Panc1 (cell line): ENCODE data around the gene BCLAF1. TPM values are rescaled to one million over a fixed set of nuclear protein-coding genes. Genes with fewer than 3 reads are reported as not detected.

Experiments
- ATAC-seq: fragments of 200-7000 bp; cut with Tn5 transposase; 2 replicates; pipeline ENCODE4 v1.9.1; 2020; ENCODE audit warnings: mild to moderate bottlenecking, moderate library complexity
- BruUV-seq: library from RNA; stranded (reverse); fragments of 400-500 nt; replicated peaks from 2 replicates; lab custom pipeline; 2021; lab: Mats Ljungman, UMichigan
- CTCF ChIA-PET: fragments of 300-600 bp; sonication (Branson Sonifier 250); formaldehyde crosslinking; loops from one replicate; lab custom pipeline; 2022; ENCODE audit warnings: antibody characterized with exemption; lab: Charles Lee
- POLR2A ChIA-PET: fragments of 300-600 bp; sonication (Branson Sonifier 250); formaldehyde crosslinking; loops from one replicate; lab custom pipeline; 2022; ENCODE audit warnings: antibody characterized with exemption; lab: Charles Lee
- DNase-seq: peaks from one replicate; pipeline ENCODE4 v3.0.0-alpha.2; 2010; ENCODE audit warnings: low read depth, low spot score
- H3K27ac ChIP-seq: 2 replicates; pipeline ENCODE4 v1.5.1; 2011; ENCODE audit warnings: mild to moderate bottlenecking, low read length, inconsistent platforms
- H3K27me3 ChIP-seq: fragments of 200-500 bp; sonication (Bioruptor generic); 2 replicates; pipeline ENCODE4 v1.6.0; 2014; ENCODE audit warnings: low read length, inconsistent platforms; ENCODE audit not compliant: control insufficient read depth, insufficient read depth
- H3K36me3 ChIP-seq: fragments of 200-500 bp; sonication (Bioruptor generic); 2 replicates; pipeline ENCODE4 v1.5.1; 2014; ENCODE audit warnings: inconsistent platforms, mild to moderate bottlenecking, low read length, moderate library complexity; ENCODE audit not compliant: control insufficient read depth, insufficient read depth
- H3K4me1 ChIP-seq: 2 replicates; pipeline ENCODE4 v1.5.1; 2011; ENCODE audit warnings: inconsistent platforms, mild to moderate bottlenecking, low read length, moderate library complexity; ENCODE audit not compliant: control insufficient read depth, insufficient read depth
- H3K4me3 ChIP-seq, 2 experiments: 2 replicates each; pipeline ENCODE4 v1.5.1; 2011 to 2012; ENCODE audit warnings: low read depth in 2 of 2, low read length in 2 of 2, mild to moderate bottlenecking in 2 of 2, inconsistent platforms in 1 of 2, moderate library complexity in 1 of 2
- H3K9me3 ChIP-seq: fragments of 200-500 bp; sonication (Bioruptor generic); 2 replicates; pipeline ENCODE4 v1.5.1; 2014; ENCODE audit warnings: low read depth, mild to moderate bottlenecking, inconsistent platforms, low read length, moderate library complexity; ENCODE audit not compliant: control insufficient read depth, insufficient read depth
- CTCF ChIP-seq: fragments of 450-650 bp; IDR thresholded peaks from 2 replicates; pipeline ENCODE4 v1.5.1; 2017; ENCODE audit warnings: mild to moderate bottlenecking
- POLR2AphosphoS5 ChIP-seq: IDR thresholded peaks from 2 replicates; pipeline ENCODE4 v1.6.1; 2012; ENCODE audit warnings: mild to moderate bottlenecking, low read depth, low read length, moderate library complexity
- REST ChIP-seq, 2 experiments: IDR thresholded peaks; 2 replicates each; pipeline ENCODE4 v1.6.1; 2011 to 2012; ENCODE audit warnings: low read depth in 2 of 2, control low read depth in 1 of 2, low read length in 1 of 2, mild to moderate bottlenecking in 1 of 2, moderate library complexity in 1 of 2; ENCODE audit not compliant: insufficient read depth in 1 of 2
- SIN3A ChIP-seq: IDR thresholded peaks from 2 replicates; pipeline ENCODE4 v1.6.1; 2012; ENCODE audit warnings: low read depth, mild to moderate bottlenecking, low read length, moderate library complexity, borderline replicate concordance; ENCODE audit not compliant: insufficient read depth
- TCF7L2 ChIP-seq: IDR thresholded peaks from 2 replicates; pipeline ENCODE4 v1.6.1; 2011; ENCODE audit warnings: mild to moderate bottlenecking, low read depth, low read length, inconsistent platforms
- in situ Hi-C: cut with HindIII; loops from 2 replicates; pipeline ENCODE4 v1.10.0; 2016; ENCODE audit warnings: low sequenced_read_pairs, low pct_unique_long_range_greater_than_20kb
- intact Hi-C: fragments of 100-400 bp; cut with micrococcal nuclease; formaldehyde crosslinking; loops from one replicate; pipeline ENCODE4 v1.10.0; 2022; ENCODE audit not compliant: unreplicated experiment
- total RNA-seq: library from RNA; stranded (reverse); gene quantifications from one replicate; pipeline ENCODE4 v1.2.1, GENCODE V29; 2021; ENCODE audit not compliant: unreplicated experiment

BCLAF1 gene
- total RNA-seq, 1 experiment from 2014 or later = 151 TPM

DNA sequence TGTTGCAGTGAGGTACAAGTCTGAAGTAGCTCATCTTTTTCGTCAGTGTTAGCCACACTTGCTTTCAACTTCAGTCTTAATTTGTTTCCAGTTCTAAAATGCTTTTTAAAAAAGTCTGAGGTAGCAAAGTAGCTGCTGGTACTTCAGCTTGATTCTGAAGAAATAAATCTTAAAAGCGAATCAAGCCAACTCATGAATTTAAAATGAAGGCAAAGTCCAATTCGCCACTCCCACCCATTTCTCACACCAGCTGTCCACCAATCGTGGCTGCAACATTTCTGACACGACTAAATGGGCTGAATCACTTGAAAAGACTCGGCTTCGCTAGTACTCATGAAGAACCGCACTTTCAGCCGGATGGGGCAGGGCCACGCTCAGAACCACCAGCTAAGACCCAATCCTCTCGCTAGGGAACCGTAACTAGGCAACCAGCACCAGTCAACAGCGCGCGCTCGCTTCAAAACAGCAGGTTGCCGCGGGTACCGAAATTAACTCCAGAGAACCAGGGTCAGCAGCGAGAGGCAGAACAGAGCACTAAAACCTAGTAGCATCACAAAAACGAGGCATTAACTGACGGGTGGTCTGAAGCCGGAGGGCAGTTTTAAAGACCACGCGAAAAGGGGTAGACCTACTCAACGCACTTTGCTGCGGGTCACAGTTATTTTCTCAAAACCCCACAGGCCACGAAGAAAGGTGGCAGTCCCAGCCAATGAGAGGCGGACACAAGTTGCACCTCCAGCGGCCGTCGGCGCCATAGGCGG, 900 bp downstream of the BCLAF1 start:
- no peak for DNase-seq
- TF ChIP-seq SIN3A (no peak), REST (IDR thresholded peaks at IDR 0.05; ENCODE audit: insufficient read depth in 1 of 2, low read depth in 2 of 2, low read length in 1 of 2) (no peak), TCF7L2 (no peak), POLR2AphosphoS5 (no peak), CTCF (no peak)
- ChIA-PET POLR2A (no interaction called here), CTCF (no interaction called here)
- peak overlapping the region; percentile 97 to 99 for H3K4me3 ChIP-seq
- in situ Hi-C loops = no loop called here
- peak; percentile 46 for ATAC-seq
- H3K36me3 ChIP-seq = no peaks in the 10 kb centered on the region; the same call in 1 of the 2 replicates
- H3K9me3 ChIP-seq = no peaks in the 10 kb centered on the region
- intact Hi-C loops = no loop called here
- H3K27me3 ChIP-seq = no peaks in the 10 kb centered on the region
- BruUV-seq = no TSS peak
- peaks cover 27% of the 10 kb centered on the region; the same call in 1 of the 2 replicates for H3K4me1 ChIP-seq
- H3K27ac ChIP-seq = peak overlapping the region; percentile 91

GRCh38 chr6:136284909-136285308, 4.7 kb downstream of the BCLAF1 start:
- BruUV-seq = no TSS peak
- POLR2A ChIA-PET = no interaction called here
- CTCF ChIA-PET = no interaction called here
- TF ChIP-seq REST (IDR thresholded peaks at IDR 0.05; ENCODE audit: insufficient read depth in 1 of 2, low read depth in 2 of 2, low read length in 1 of 2) (no peak), POLR2AphosphoS5 (no peak), TCF7L2 (no peak), CTCF (no peak), SIN3A (no peak)
- H3K27me3 ChIP-seq = no peaks in the 10 kb centered on the region
- H3K4me3 ChIP-seq = no peak overlapping the region
- peaks cover 49% of the 10 kb centered on the region for H3K4me1 ChIP-seq
- H3K27ac ChIP-seq = peak overlapping the region; percentile 37
- no peak for DNase-seq
- H3K9me3 ChIP-seq = no peaks in the 10 kb centered on the region
- in situ Hi-C loops = no loop called here
- no peak for ATAC-seq
- intact Hi-C loops = no loop called here
- peaks cover 19% of the 10 kb centered on the region for H3K36me3 ChIP-seq
